Sigmoid colon (tissue), 4 donors: ENCODE results near the gene PHF14.

Experiments used
- CTCF ChIP-seq, 4 experiments: fragments of 450-650 bp in 3 of 4; fragments of 200-600 bp in 1 of 4; IDR thresholded peaks; one replicate each; pipeline ENCODE4 v1.5.1; 2016 to 2019; ENCODE audit warnings: antibody characterized with exemption in 4 of 4, mild to moderate bottlenecking in 3 of 4, moderate library complexity in 2 of 4
- EP300 ChIP-seq, 4 donors: sonication (generic); formaldehyde crosslinking; IDR thresholded peaks; one replicate each; pipeline ENCODE4 v1.6.1; 2017; ENCODE audit warnings: antibody characterized with exemption in 4 of 4
- POLR2A ChIP-seq, 2 donors: fragments of 450-650 bp; IDR thresholded peaks; one replicate each; pipeline ENCODE4 v1.6.1; 2016; ENCODE audit warnings: antibody characterized with exemption in 2 of 2, mild to moderate bottlenecking in 2 of 2, moderate library complexity in 2 of 2
- POLR2AphosphoS5 ChIP-seq, 4 donors: sonication (generic); formaldehyde crosslinking; IDR thresholded peaks; one replicate each; pipeline ENCODE4 v1.6.1; 2017; ENCODE audit warnings: antibody characterized with exemption in 4 of 4

- TF ChIP-seq CTCF (IDR thresholded peaks at IDR 0.05): no peak
- TF ChIP-seq POLR2AphosphoS5 (IDR thresholded peaks at IDR 0.05): no peak
- TF ChIP-seq POLR2A (IDR thresholded peaks at IDR 0.05): no peak
- TF ChIP-seq EP300 (IDR thresholded peaks at IDR 0.05): no peak
These were observed 1.5 kb upstream of the PHF14 start for GRCh38 chr7:10972174-10972573.
